ENCODE data around the gene OR51Q1.

The OR51Q1 gene

DNA sequence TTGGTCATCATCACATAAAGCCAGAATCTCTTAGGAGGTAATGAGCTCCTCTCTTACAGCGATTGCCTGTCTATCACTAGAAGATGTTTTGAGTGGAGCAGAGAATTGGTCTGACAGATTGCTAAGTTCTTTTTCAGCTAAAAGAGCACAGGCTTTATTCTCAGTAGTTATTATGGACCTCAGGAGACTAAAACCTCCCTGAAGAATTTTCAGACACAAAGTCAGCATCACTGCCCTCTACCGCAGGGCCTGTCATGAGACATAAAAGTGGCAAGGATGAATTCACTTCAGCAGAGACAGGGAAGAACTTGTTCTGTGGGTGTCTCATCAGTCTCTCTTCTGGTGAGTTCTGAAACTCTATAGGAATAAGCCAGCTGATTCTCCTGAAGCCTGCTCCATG lies 27.1 kb downstream of the OR51Q1 start, which contains the start of gene OR51I2:
Gene OR51I2 (plus strand): TSS at position 301 of the 400 bp plus-strand sequence. CDS start 4,166 bp downstream, outside the sequence.
- POLR2A ChIA-PET = no interaction called here
- DNase-seq (ENCODE audit: low read depth, low spot score) = no peak
- H3K4me3 ChIP-seq (ENCODE audit: low read depth, low read length) = no peak within 1 kb of the TSS
- CTCF ChIA-PET = interaction anchor here (2.4 kb wide), 1 partner anchor 27 kb away, joined by 6 read pairs; no protein-coding TSS in a partner anchor
- TF ChIP-seq, protein P1, sequence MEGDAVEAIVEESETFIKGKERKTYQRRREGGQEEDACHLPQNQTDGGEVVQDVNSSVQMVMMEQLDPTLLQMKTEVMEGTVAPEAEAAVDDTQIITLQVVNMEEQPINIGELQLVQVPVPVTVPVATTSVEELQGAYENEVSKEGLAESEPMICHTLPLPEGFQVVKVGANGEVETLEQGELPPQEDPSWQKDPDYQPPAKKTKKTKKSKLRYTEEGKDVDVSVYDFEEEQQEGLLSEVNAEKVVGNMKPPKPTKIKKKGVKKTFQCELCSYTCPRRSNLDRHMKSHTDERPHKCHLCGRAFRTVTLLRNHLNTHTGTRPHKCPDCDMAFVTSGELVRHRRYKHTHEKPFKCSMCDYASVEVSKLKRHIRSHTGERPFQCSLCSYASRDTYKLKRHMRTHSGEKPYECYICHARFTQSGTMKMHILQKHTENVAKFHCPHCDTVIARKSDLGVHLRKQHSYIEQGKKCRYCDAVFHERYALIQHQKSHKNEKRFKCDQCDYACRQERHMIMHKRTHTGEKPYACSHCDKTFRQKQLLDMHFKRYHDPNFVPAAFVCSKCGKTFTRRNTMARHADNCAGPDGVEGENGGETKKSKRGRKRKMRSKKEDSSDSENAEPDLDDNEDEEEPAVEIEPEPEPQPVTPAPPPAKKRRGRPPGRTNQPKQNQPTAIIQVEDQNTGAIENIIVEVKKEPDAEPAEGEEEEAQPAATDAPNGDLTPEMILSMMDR (IDR thresholded peaks at IDR 0.05; ENCODE audit: insufficient read depth, low read length, missing control alignments) = no peak

DNA sequence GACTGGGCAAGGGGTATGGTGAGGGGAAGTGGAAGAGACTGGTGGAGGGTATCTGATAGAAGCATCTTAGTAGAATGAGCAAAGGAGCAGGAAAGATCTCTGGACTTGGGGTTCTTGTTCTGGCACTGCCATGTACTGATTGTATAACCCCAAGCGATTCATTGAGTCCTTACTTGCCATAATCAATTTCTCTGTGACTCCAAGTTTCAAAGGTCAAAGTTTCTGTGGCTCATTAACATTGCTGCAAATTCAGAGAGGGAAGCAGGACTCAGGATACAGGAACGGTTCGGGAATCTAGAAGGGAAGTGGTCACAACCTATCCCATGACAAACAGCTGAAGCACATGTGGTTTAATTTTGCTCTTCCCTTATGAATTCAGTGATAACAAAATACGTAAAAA lies 27.5 kb downstream of the OR51Q1 start:
- CTCF ChIA-PET = no interaction called here
- DNase-seq (ENCODE audit: low read depth, low spot score) = no peak

DNA sequence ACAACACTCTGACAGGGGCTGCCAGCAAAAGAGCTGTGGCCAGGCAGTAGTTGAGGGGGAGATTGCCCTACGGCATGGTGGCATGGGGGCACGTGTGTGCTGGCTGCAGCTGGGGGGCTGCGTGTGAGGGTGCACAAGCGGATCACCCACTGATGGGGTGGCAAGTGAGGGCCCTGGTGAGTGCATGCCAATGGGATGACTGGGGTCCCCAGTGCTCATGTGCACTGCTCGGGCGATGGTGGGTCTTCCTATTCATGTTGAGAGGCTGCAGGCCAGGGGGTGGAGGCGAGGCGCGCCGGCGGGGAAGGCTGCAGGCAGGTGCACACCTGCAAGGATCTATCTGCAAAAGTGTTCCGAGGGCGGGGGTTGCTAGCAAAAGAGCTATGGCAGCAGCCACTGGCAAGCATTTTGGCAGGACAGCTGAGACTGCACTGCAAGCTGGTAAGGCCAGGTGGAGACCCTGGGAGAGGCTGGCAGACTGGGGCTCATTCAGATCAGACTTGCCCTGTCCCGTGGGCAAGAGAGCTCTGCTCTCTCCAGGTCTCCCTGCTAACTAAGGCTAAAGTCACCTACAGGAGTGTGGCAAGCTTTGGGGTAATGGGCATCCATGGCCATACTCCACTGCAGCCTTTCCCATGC lies 39.2 kb downstream of the OR51Q1 start:
- POLR2A ChIA-PET = no interaction called here
- TF ChIP-seq, protein P1 (IDR thresholded peaks at IDR 0.05; ENCODE audit: insufficient read depth, low read length, missing control alignments) = no peak
- DNase-seq (ENCODE audit: low read depth, low spot score) = no peak
- H3K4me3 ChIP-seq (ENCODE audit: low read depth, low read length) = no peak overlapping the region
- CTCF ChIA-PET = interaction anchor here (1.3 kb wide), 1 partner anchor 16 kb away, joined by 3 read pairs; no protein-coding TSS in a partner anchor

More for the DNA sequence above, 27.5 kb downstream of the OR51Q1 start:
- TF ChIP-seq, protein P1 (IDR thresholded peaks at IDR 0.05; ENCODE audit: insufficient read depth, low read length, missing control alignments) = no peak
- POLR2A ChIA-PET = no interaction called here
- H3K4me3 ChIP-seq (ENCODE audit: low read depth, low read length) = no peak overlapping the region

DNA sequence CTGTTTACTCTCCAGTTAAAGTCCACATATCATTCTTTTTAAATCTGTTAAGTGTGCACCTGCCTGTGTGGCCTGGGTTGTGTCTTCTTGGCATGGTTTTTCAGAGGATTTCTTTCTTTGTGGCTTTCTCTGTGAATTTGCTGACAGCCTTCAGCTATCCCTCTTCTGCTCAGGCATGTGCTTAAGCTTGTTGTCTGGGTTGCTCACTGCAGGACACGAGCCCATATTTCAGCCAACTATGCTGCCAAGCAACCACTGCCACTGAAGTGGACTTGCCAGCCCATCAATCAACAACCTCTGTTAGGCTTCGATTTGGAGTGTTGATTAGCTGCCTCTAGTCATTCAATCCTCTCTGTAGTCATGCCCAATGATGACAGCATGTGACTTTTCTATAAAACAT lies 45.6 kb downstream of the OR51Q1 start:
- TF ChIP-seq, protein P1 (IDR thresholded peaks at IDR 0.05; ENCODE audit: insufficient read depth, low read length, missing control alignments) = no peak
- DNase-seq (ENCODE audit: low read depth, low spot score) = no peak
- no peak overlapping the region for H3K4me3 ChIP-seq (ENCODE audit: low read depth, low read length)
- CTCF ChIA-PET = interaction anchor here (2.1 kb wide), 1 partner anchor 9 kb away, joined by 7 read pairs; no protein-coding TSS in a partner anchor
- POLR2A ChIA-PET = no interaction called here
